Skeletal muscle tissue (tissue), 4 donors: ENCODE data around the gene ADNP. TPM values are rescaled to one million over a fixed set of nuclear protein-coding genes. Genes with fewer than 3 reads are reported as not detected.
A peak's percentile ranks its signal among the peaks of the same experiment; 100 is the strongest.

Source experiments
- H3K27ac ChIP-seq: one replicate; pipeline ENCODE4 v1.7.0; 2013; ENCODE audit warnings: mild to moderate bottlenecking, low read depth, low read length, inconsistent platforms
- H3K27me3 ChIP-seq, 3 donors: one replicate each; pipeline ENCODE4 v1.7.0; 2013; ENCODE audit warnings: low read length in 3 of 3; ENCODE audit not compliant: control insufficient read depth in 3 of 3, insufficient read depth in 3 of 3
- H3K36me3 ChIP-seq, 3 donors: one replicate each; pipeline ENCODE4 v1.7.0; 2013; ENCODE audit warnings: low read length in 3 of 3; ENCODE audit not compliant: control insufficient read depth in 3 of 3, insufficient read depth in 3 of 3
- H3K4me1 ChIP-seq, 3 donors: one replicate each; pipeline ENCODE4 v1.7.0; 2013; ENCODE audit warnings: low read length in 3 of 3, mild to moderate bottlenecking in 3 of 3; ENCODE audit not compliant: control insufficient read depth in 3 of 3, insufficient read depth in 3 of 3
- H3K4me3 ChIP-seq, 3 donors: one replicate each; pipeline ENCODE4 v1.7.0; 2013; ENCODE audit warnings: low read length in 3 of 3
- H3K9ac ChIP-seq, 3 donors: one replicate each; pipeline ENCODE4 v1.7.0; 2013; ENCODE audit warnings: low read length in 3 of 3, mild to moderate bottlenecking in 3 of 3, moderate library complexity in 2 of 3, low read depth in 1 of 3
- H3K9me3 ChIP-seq, 3 donors: one replicate each; pipeline ENCODE4 v1.7.0; 2013; ENCODE audit warnings: low read length in 3 of 3; ENCODE audit not compliant: control insufficient read depth in 3 of 3
- total RNA-seq: library from RNA; depleted of rRNA; stranded (reverse); fragments of >200 nt; gene quantifications from one replicate; pipeline ENCODE4 v1.2.3, GENCODE V29; 2014
- donor health status: Osteomylitis.

The ADNP gene
- total RNA-seq, 1 donor from 2014 or later: 41.8 TPM

DNA sequence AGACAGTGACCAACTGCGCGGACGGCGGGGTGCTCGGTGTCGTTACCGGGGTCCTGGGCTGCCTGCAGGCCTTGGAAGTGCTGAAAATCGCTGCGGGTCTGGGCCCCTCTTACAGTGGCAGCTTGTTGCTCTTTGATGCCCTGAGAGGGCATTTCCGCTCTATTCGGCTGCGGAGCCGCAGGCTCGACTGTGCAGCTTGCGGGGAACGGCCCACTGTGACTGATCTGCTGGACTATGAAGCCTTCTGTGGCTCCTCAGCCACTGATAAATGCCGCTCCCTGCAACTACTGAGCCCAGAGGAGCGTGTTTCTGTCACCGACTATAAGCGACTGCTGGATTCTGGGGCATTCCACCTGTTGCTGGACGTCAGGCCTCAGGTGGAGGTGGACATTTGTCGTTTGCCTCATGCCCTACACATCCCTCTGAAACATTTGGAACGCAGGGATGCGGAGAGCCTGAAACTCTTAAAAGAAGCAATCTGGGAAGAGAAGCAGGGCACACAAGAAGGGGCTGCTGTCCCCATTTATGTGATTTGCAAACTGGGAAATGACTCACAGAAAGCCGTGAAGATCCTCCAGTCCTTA is 28.4 kb upstream of the ADNP start:
- H3K4me1 ChIP-seq: peaks cover 24 to 32% (median 24%) of the 10 kb centered on the region in 3 donors
- no peaks in the 10 kb centered on the region for H3K27me3 ChIP-seq
- H3K4me3 ChIP-seq: peak overlapping the region; percentile 98 to 99 (median 99)
- peaks cover 2 to 11% (median 7%) of the 10 kb centered on the region in 3 donors for H3K36me3 ChIP-seq
- H3K27ac ChIP-seq: peak overlapping the region; percentile 93
- peak overlapping the region; percentile 97 to 98 (median 98) for H3K9ac ChIP-seq
- H3K9me3 ChIP-seq: no peaks in the 10 kb centered on the region

DNA sequence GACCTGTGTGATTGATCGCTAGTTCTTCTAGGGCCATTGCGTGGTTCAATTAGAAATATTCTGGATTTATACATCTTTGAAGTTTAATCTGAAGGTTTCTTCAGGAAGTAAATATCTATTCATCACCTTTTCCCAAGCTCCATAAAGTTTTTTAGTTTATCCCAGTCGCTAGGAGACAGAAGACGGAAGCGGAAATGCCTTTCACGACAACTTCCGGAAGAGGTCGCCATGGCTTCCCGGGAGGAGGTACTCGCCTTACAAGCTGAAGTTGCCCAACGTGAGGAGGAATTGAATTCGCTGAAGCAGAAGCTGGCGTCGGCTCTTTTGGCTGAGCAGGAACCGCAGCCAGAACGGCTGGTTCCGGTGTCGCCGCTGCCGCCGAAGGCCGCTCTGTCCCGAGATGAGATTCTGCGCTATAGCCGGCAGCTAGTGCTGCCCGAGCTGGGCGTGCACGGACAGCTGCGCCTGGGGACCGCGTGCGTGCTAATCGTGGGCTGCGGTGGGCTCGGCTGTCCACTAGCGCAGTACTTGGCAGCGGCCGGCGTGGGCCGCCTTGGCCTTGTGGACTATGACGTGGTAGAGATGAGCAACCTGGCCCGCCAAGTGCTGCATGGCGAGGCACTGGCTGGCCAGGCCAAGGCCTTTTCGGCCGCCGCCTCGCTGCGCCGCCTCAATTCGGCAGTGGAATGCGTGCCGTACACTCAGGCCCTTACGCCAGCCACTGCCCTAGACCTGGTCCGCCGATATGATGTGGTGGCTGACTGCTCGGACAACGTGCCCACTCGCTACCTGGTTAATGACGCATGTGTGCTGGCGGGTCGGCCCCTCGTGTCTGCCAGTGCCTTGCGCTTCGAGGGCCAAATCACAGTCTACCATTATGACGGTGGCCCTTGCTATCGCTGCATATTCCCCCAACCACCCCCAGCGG is 27.6 kb upstream of the ADNP start, which contains the start of gene MOCS3:
Gene MOCS3, plus strand, starts transcription at position 204 of the 928 bp plus-strand sequence. Its CDS starts 25 bp downstream, at position 229.
- H3K4me3 ChIP-seq: peak within 1 kb of the TSS; percentile 98 to 99 (median 99)
- peak within 1 kb of the TSS; percentile 93 for H3K27ac ChIP-seq
- peaks cover 4 to 15% (median 14%) of the 10 kb centered on the region in 3 donors for H3K36me3 ChIP-seq
- H3K27me3 ChIP-seq: no peaks in the 10 kb centered on the region
- no peaks in the 10 kb centered on the region for H3K9me3 ChIP-seq
- H3K4me1 ChIP-seq: peaks cover 24 to 32% (median 24%) of the 10 kb centered on the region in 3 donors
- peak within 1 kb of the TSS; percentile 97 to 98 (median 98) for H3K9ac ChIP-seq

- H3K4me1 ChIP-seq: peaks cover 24 to 32% (median 24%) of the 10 kb centered on the region in 3 donors
- H3K9ac ChIP-seq: peak within 1 kb of the TSS; percentile 97 to 98 (median 98)
- no peaks in the 10 kb centered on the region for H3K27me3 ChIP-seq
- no peaks in the 10 kb centered on the region for H3K9me3 ChIP-seq
- H3K36me3 ChIP-seq: peaks cover 4 to 21% (median 21%) of the 10 kb centered on the region in 3 donors
- H3K4me3 ChIP-seq: peak within 1 kb of the TSS; percentile 98 to 99 (median 99)
- peak within 1 kb of the TSS; percentile 93 for H3K27ac ChIP-seq
These were observed 26.8 kb upstream of the ADNP start, which contains the start of gene DPM1 for GRCh38 chr20:50957798-50958614. TSS of gene DPM1 (minus strand) at chr20:50958532. CDS start at chr20:50958523, 9 bp downstream.

GRCh38 chr20:50957276-50957675 is 26.0 kb upstream of the ADNP start:
- Histone ChIP-seq H3K36me3 (peaks cover 4 to 24% (median 22%) of the 10 kb centered on the region in 3 donors), H3K27ac (peak overlapping the region; percentile 93), H3K27me3 (no peaks in the 10 kb centered on the region), H3K4me1 (peaks cover 24 to 32% (median 24%) of the 10 kb centered on the region in 3 donors), H3K9ac (peak overlapping the region; percentile 97 to 98 (median 98)), H3K9me3 (no peaks in the 10 kb centered on the region), H3K4me3 (peak overlapping the region; percentile 98 to 99 (median 99))

GRCh38 chr20:50953821-50954220 is 22.6 kb upstream of the ADNP start:
- Histone ChIP-seq H3K27ac (no peak overlapping the region), H3K4me3 (no peak overlapping the region), H3K9ac (no peak overlapping the region), H3K27me3 (no peaks in the 10 kb centered on the region), H3K4me1 (peaks cover 11 to 15% (median 14%) of the 10 kb centered on the region in 3 donors), H3K9me3 (no peaks in the 10 kb centered on the region), H3K36me3 (peaks cover 7 to 41% (median 29%) of the 10 kb centered on the region in 3 donors)

DNA sequence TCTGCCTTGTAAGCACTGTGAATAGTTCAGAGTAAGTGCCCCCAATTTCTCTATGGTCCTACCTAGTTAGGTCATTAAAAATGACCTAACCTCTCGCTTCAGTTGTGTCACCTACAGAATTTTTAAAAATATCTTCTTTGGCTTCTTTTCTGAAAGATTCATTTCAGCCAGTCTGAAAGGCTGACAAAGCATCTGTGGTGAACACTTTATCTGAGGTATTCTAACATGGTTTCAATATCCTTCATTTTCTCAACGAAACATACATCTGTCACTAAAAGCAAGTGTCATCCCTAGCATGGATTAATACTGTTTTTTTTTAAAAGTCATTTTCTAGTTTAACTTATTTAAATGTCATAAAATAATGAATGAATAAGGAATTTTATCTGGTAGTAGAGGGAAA is 22.0 kb upstream of the ADNP start:
- Histone ChIP-seq H3K9me3 (no peaks in the 10 kb centered on the region), H3K4me3 (no peak overlapping the region), H3K27ac (no peak overlapping the region), H3K27me3 (no peaks in the 10 kb centered on the region), H3K4me1 (peaks cover 15 to 21% (median 16%) of the 10 kb centered on the region in 3 donors), H3K36me3 (peaks cover 7 to 44% (median 31%) of the 10 kb centered on the region in 3 donors), H3K9ac (no peak overlapping the region)

- Histone ChIP-seq H3K27ac (no peak overlapping the region), H3K9me3 (no peaks in the 10 kb centered on the region), H3K4me1 (peaks cover 8 to 16% (median 9%) of the 10 kb centered on the region in 3 donors), H3K4me3 (no peak overlapping the region), H3K27me3 (no peaks in the 10 kb centered on the region), H3K36me3 (peaks cover 23 to 66% (median 54%) of the 10 kb centered on the region in 3 donors), H3K9ac (no peak overlapping the region)
These were observed 17.0 kb upstream of the ADNP start for GRCh38 chr20:50948132-50948785.

DNA sequence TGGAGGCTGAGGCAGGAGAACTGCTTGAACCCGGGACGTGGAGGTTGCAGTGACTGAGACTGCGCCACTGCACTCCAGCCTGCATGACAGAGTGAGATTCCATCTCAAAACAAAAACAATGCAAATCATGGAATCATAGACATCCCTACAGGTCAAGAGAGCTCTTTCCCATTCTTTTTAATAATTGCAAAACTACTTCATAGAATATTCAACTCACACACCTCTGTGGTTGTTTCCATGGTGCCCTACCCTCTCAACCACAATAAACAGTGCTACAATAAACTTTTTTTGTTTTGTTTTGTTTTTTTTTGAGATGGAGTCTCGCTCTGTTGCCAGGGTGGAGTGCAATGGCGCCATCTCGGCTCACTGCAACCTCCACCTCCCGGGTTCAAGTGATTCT is 11.8 kb upstream of the ADNP start:
- no peak overlapping the region for H3K9ac ChIP-seq
- H3K4me3 ChIP-seq: no peak overlapping the region
- no peak overlapping the region for H3K27ac ChIP-seq
- H3K4me1 ChIP-seq: peaks cover 4 to 6% (median 4%) of the 10 kb centered on the region in 3 donors
- peaks cover 32 to 70% (median 65%) of the 10 kb centered on the region in 3 donors for H3K36me3 ChIP-seq
- no peaks in the 10 kb centered on the region for H3K9me3 ChIP-seq
- H3K27me3 ChIP-seq: no peaks in the 10 kb centered on the region

GRCh38 chr20:50933589-50933988 is 2.4 kb upstream of the ADNP start:
- Histone ChIP-seq H3K9me3 (no peaks in the 10 kb centered on the region), H3K9ac (no peak overlapping the region), H3K27me3 (no peaks in the 10 kb centered on the region), H3K4me1 (peaks cover 14 to 20% (median 19%) of the 10 kb centered on the region in 3 donors), H3K27ac (no peak overlapping the region), H3K4me3 (no peak overlapping the region), H3K36me3 (peaks cover 6 to 37% (median 29%) of the 10 kb centered on the region in 3 donors)
